Ovary (tissue), 9 donors: ENCODE data around the gene C12orf75. TPM values are rescaled to one million over a fixed set of nuclear protein-coding genes. Genes with fewer than 3 reads are reported as not detected.

Experiments used
- DNase-seq, 5 donors: peaks; one replicate each; pipeline ENCODE4 v3.0.0-alpha.2; 2019 to 2020
- H3K27ac ChIP-seq, 2 donors: fragments of 200-600 bp; one replicate each; pipeline versions ENCODE4 v1.5.1 to v1.8.0; 2019 to 2022
- H3K27me3 ChIP-seq: fragments of 200-600 bp; one replicate; pipeline ENCODE4 v1.8.0; 2022
- H3K36me3 ChIP-seq: fragments of 200-600 bp; sonication (generic); one replicate; pipeline ENCODE4 v1.5.1; 2019
- H3K4me1 ChIP-seq: one replicate; pipeline ENCODE4 v1.8.1; 2013; ENCODE audit warnings: mild to moderate bottlenecking, moderate library complexity; ENCODE audit not compliant: insufficient read depth
- H3K4me3 ChIP-seq: fragments of 200-600 bp; sonication (generic); one replicate; pipeline ENCODE4 v1.5.1; 2017
- H3K9me3 ChIP-seq, 2 donors: fragments of 200-600 bp in 1 of 2; sonication (generic) in 1 of 2; one replicate each; pipeline versions ENCODE4 v1.5.1 to v1.8.1; 2013 to 2019; ENCODE audit warnings: mild to moderate bottlenecking in 1 of 2, moderate library complexity in 1 of 2
- EP300 ChIP-seq: sonication (generic); formaldehyde crosslinking; IDR thresholded peaks from one replicate; pipeline ENCODE4 v1.6.1; 2017; ENCODE audit warnings: antibody characterized with exemption
- POLR2A ChIP-seq: fragments of 450-650 bp; IDR thresholded peaks from one replicate; pipeline ENCODE4 v1.6.1; 2017; ENCODE audit warnings: antibody characterized with exemption, mild to moderate bottlenecking, moderate library complexity
- WGBS, 3 donors: extraction: QIAGEN DNeasy Blood & Tissue Kit in 1 of 3; methylation state at CpG; one replicate each; pipeline versions ENCODE4 v1.1.5 to v1.1.7; 2013 to 2017; 5-methylcytosine and 5-hydroxymethylcytosine counted together
- intact Hi-C, 4 donors: fragments of 100-400 bp; cut with DNase I; formaldehyde crosslinking; loops; one replicate each; pipeline versions ENCODE4 v1.11.0 to v1.15.1; 2022 to 2023
- polyA plus RNA-seq, 2 donors: library from polyadenylated mRNA; stranded (reverse); fragments of 200-250 nt in 1 of 2; fragments of 350-450 nt in 1 of 2; fragmentation: Illumina TruSeq in 1 of 2; extraction: RNeasy Lipid Tissue Mini Kit (QIAGEN cat#74804) in 1 of 2; gene quantifications; one replicate each; pipeline ENCODE4 v1.2.3, GENCODE V29; 2013 to 2014
- total RNA-seq, 7 donors: library from RNA; depleted of rRNA in 2 of 7; stranded (reverse); fragments of >200 nt in 2 of 7; fragmentation: NEBNext Ultra II Directional in 3 of 7; extraction: Animal tissue kit (Norgen Biotek cat#: 25700) in 3 of 7; gene quantifications; one replicate each; pipeline versions ENCODE4 v1.1.0 to v1.2.4, GENCODE V29; 2016 to 2023
- TF ChIP-seq, protein P1 (sequence below), 3 donors: fragments of 450-650 bp in 2 of 3; fragments of 200-600 bp in 1 of 3; IDR thresholded peaks; one replicate each; pipeline versions ENCODE4 v1.5.1 to v1.8.0; 2016 to 2022; ENCODE audit warnings: antibody characterized with exemption in 3 of 3, mild to moderate bottlenecking in 1 of 3
- donor health status: DM: no; HTN: no; CAD: no; lungs with moderate emphysema.
- donor health status: DM: no; HTN: no; CAD: no.
- donor health status: Bipolar disorder and iron deficiency.
- donor health status: DM: yes; HTN: yes; CAD: no.
- donor health status: DM: no; HTN: no; CAD: no.
- donor health status: DM: yes; HTN: yes; CAD: no.

The C12orf75 gene
- total and polyA plus RNA-seq, 9 donors: 3.3 to 83.9 (median 5.6) TPM

DNA sequence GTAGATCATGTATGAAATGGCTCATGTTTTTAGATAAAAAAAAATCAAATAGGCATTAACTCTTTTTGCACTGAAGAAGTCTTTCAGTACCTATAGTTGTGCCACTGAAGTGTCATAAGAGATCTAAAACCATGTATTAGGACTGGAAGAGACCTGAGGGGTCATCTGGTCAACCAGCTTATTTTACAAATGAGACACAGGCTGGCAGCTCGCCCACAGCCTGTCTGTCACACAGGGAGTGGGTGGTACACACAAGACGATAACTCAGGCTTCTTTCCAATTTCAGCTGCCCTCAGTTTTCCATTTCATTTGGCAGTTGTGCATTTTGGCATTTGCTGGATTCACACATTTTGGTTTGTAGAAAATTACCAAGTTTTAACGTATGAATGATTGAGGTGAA lies 34.7 kb downstream of the C12orf75 start:
- no peaks in the 10 kb centered on the region for H3K4me1 ChIP-seq
- DNase-seq: no peak
- intact Hi-C loops: no loop called here
- H3K27ac ChIP-seq: no peak overlapping the region
- TF ChIP-seq, protein P1, sequence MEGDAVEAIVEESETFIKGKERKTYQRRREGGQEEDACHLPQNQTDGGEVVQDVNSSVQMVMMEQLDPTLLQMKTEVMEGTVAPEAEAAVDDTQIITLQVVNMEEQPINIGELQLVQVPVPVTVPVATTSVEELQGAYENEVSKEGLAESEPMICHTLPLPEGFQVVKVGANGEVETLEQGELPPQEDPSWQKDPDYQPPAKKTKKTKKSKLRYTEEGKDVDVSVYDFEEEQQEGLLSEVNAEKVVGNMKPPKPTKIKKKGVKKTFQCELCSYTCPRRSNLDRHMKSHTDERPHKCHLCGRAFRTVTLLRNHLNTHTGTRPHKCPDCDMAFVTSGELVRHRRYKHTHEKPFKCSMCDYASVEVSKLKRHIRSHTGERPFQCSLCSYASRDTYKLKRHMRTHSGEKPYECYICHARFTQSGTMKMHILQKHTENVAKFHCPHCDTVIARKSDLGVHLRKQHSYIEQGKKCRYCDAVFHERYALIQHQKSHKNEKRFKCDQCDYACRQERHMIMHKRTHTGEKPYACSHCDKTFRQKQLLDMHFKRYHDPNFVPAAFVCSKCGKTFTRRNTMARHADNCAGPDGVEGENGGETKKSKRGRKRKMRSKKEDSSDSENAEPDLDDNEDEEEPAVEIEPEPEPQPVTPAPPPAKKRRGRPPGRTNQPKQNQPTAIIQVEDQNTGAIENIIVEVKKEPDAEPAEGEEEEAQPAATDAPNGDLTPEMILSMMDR (IDR thresholded peaks at IDR 0.05): no peak
- TF ChIP-seq POLR2A: no peak
- no peak for TF ChIP-seq EP300
- H3K4me3 ChIP-seq: no peak overlapping the region
- WGBS, 3 donors: 75 to 83% (median 76%) methylated on average over 3 of the region's 3 CpGs
- no peaks in the 10 kb centered on the region for H3K27me3 ChIP-seq
- H3K9me3 ChIP-seq: no peaks in the 10 kb centered on the region
- no peaks in the 10 kb centered on the region for H3K36me3 ChIP-seq

DNA sequence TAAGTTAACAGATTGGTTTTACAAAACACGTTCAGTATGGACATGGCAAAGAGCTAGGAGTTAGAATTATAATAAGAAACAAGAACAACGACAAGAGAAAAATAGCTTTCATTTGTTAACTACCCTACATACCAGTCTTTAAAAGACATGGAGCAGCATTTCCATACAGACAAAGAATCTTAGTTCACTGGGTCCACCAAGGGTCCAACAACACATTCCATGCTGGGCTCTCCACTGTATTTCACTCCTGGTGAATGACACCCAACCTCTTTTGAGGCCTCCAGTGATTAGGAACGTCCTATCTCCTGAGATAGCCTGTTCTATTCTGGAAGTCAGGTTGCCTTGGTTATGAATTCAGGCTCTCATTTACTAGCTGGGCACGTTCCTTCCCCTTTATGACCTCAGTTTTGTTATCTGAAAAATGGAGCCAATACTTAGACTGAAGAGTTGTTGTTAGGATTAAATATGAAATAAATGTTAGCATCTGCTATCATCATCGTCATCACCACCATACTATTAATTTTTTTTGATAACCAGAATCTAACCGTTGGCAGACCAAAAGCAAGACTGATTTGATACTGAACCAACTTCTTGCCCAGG lies 37.7 kb downstream of the C12orf75 start:
- Histone ChIP-seq H3K4me3 (no peak overlapping the region), H3K4me1 (no peaks in the 10 kb centered on the region), H3K36me3 (no peaks in the 10 kb centered on the region), H3K27ac (no peak overlapping the region), H3K27me3 (no peaks in the 10 kb centered on the region), H3K9me3 (no peaks in the 10 kb centered on the region)
- intact Hi-C loops: no loop called here
- TF ChIP-seq, protein P1 (IDR thresholded peaks at IDR 0.05): no peak
- TF ChIP-seq EP300 (no peak), POLR2A (no peak)
- WGBS, 3 donors: 83 to 88% (median 84%) methylated on average over 6 of the region's 6 CpGs
- DNase-seq: no peak

DNA sequence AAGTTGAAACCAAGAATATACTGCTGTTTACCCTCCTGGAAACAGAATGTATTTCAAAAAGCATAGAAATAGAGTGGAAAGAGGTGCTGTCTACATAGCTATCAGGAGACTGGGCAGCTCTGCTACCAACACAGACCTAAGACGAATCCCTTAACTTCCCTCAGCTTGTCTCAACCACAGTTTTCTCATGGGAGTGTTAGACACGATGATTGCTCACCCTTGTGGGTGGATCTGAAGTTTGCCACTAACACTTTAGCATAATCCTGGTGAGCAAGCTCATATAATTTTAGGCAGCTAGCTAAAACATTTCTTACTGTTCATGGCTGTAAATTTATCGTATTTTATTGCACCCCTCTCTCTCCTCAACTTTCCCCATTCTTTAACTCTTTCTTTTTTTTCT lies 38.5 kb downstream of the C12orf75 start:
- Histone ChIP-seq H3K27me3 (no peaks in the 10 kb centered on the region), H3K4me3 (no peak overlapping the region), H3K27ac (no peak overlapping the region), H3K9me3 (no peaks in the 10 kb centered on the region), H3K36me3 (no peaks in the 10 kb centered on the region), H3K4me1 (no peaks in the 10 kb centered on the region)
- DNase-seq: no peak
- WGBS, 3 donors: 53 to 73% (median 58%) methylated on average over 3 of the region's 3 CpGs
- intact Hi-C loops: no loop called here
- TF ChIP-seq EP300 (no peak), POLR2A (no peak)
- TF ChIP-seq, protein P1 (IDR thresholded peaks at IDR 0.05): no peak

DNA sequence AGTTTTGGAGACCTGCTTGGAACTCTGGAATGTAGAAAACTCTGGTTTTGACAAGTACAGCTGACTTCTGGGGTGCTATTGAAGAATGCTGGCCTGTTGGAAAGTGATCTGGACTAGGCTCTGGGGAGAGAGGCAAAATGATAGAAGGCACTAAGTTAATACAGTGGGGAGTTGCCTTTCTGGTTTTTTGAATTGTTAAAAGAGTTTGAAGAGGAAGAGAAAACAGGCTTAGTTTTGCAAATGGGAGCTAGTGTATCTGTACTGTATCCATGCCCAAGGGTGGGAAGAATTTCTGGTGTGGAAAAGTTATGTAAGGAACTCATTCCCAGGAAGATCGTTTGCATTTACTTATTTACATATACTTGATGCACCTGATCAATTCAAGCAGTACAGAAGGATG lies 43.8 kb downstream of the C12orf75 start:
- H3K4me3 ChIP-seq: no peak overlapping the region
- no peaks in the 10 kb centered on the region for H3K9me3 ChIP-seq
- H3K27ac ChIP-seq: no peak overlapping the region
- no peaks in the 10 kb centered on the region for H3K4me1 ChIP-seq
- TF ChIP-seq EP300 (no peak), POLR2A (no peak)
- TF ChIP-seq, protein P1 (IDR thresholded peaks at IDR 0.05): no peak
- DNase-seq: no peak
- intact Hi-C loops: no loop called here
- H3K36me3 ChIP-seq: no peaks in the 10 kb centered on the region
- 79 to 95% (median 85%) methylated on average over 1 of the region's 1 CpG for WGBS, 3 donors
- no peaks in the 10 kb centered on the region for H3K27me3 ChIP-seq
